ENCODE data around the gene CCNI2. TPM values are rescaled to one million over a fixed set of nuclear protein-coding genes. Genes with fewer than 3 reads are reported as not detected.

CCNI2 gene
- total RNA-seq, 1 donor from 2014 or later, result 0.42 TPM

- TF ChIP-seq CTCF (IDR thresholded peaks at IDR 0.05; ENCODE audit: insufficient read depth, low read length, poor library complexity, severe bottlenecking), result no peak
- Histone ChIP-seq H3K27me3 (ENCODE audit: control insufficient read depth, insufficient read depth, low read length) (no peaks in the 10 kb centered on the region), H3K36me3 (ENCODE audit: control insufficient read depth, insufficient read depth, low read length) (no peaks in the 10 kb centered on the region), H3K4me3 (ENCODE audit: low read depth, low read length) (no peak overlapping the region)
- DNase-seq (ENCODE audit: low read depth), result no peak
Measured at GRCh38 chr5:132761321-132762240, 14.4 kb downstream of the CCNI2 start.

- TF ChIP-seq CTCF (IDR thresholded peaks at IDR 0.05; ENCODE audit: insufficient read depth, low read length, poor library complexity, severe bottlenecking), result no peak
- DNase-seq (ENCODE audit: low read depth), result no peak
Measured at GRCh38 chr5:132762246-132763000, 15.2 kb downstream of the CCNI2 start.

GRCh38 chr5:132763181-132764036, 16.2 kb downstream of the CCNI2 start:
- H3K27me3 ChIP-seq (ENCODE audit: control insufficient read depth, insufficient read depth, low read length), result no peaks in the 10 kb centered on the region
- no peak for DNase-seq (ENCODE audit: low read depth)
- no peak overlapping the region for H3K4me3 ChIP-seq (ENCODE audit: low read depth, low read length)
- no peak for TF ChIP-seq CTCF (IDR thresholded peaks at IDR 0.05; ENCODE audit: insufficient read depth, low read length, poor library complexity, severe bottlenecking)
- no peaks in the 10 kb centered on the region for H3K36me3 ChIP-seq (ENCODE audit: control insufficient read depth, insufficient read depth, low read length)

More at GRCh38 chr5:132762246-132763000, 15.2 kb downstream of the CCNI2 start:
- Histone ChIP-seq H3K36me3 (ENCODE audit: control insufficient read depth, insufficient read depth, low read length) (no peaks in the 10 kb centered on the region), H3K4me3 (ENCODE audit: low read depth, low read length) (no peak overlapping the region), H3K27me3 (ENCODE audit: control insufficient read depth, insufficient read depth, low read length) (no peaks in the 10 kb centered on the region)

- no peak for TF ChIP-seq CTCF (IDR thresholded peaks at IDR 0.05; ENCODE audit: insufficient read depth, low read length, poor library complexity, severe bottlenecking)
- no peaks in the 10 kb centered on the region for H3K36me3 ChIP-seq (ENCODE audit: control insufficient read depth, insufficient read depth, low read length)
- no peak for DNase-seq (ENCODE audit: low read depth)
- H3K27me3 ChIP-seq (ENCODE audit: control insufficient read depth, insufficient read depth, low read length), result no peaks in the 10 kb centered on the region
- no peak overlapping the region for H3K4me3 ChIP-seq (ENCODE audit: low read depth, low read length)
Measured at GRCh38 chr5:132764051-132764450, 16.8 kb downstream of the CCNI2 start.

GRCh38 chr5:132764671-132765238, 17.5 kb downstream of the CCNI2 start:
- TF ChIP-seq CTCF (IDR thresholded peaks at IDR 0.05; ENCODE audit: insufficient read depth, low read length, poor library complexity, severe bottlenecking), result no peak
- Histone ChIP-seq H3K27me3 (ENCODE audit: control insufficient read depth, insufficient read depth, low read length) (no peaks in the 10 kb centered on the region), H3K36me3 (ENCODE audit: control insufficient read depth, insufficient read depth, low read length) (no peaks in the 10 kb centered on the region), H3K4me3 (ENCODE audit: low read depth, low read length) (no peak overlapping the region)
- no peak for DNase-seq (ENCODE audit: low read depth)

All from kidney epithelial cell (primary cell).